ENCODE data around the gene ANKRD52. TPM values are rescaled to one million over a fixed set of nuclear protein-coding genes. Genes with fewer than 3 reads are reported as not detected.
"Not testable (repeated sequence)": the region's sequence is repeated elsewhere in the genome, so short reads cannot be mapped to it uniquely, and the experiment has no call there.

ANKRD52 gene
- total RNA-seq, 1 donor from 2014 or later, result 66.0 TPM

DNA sequence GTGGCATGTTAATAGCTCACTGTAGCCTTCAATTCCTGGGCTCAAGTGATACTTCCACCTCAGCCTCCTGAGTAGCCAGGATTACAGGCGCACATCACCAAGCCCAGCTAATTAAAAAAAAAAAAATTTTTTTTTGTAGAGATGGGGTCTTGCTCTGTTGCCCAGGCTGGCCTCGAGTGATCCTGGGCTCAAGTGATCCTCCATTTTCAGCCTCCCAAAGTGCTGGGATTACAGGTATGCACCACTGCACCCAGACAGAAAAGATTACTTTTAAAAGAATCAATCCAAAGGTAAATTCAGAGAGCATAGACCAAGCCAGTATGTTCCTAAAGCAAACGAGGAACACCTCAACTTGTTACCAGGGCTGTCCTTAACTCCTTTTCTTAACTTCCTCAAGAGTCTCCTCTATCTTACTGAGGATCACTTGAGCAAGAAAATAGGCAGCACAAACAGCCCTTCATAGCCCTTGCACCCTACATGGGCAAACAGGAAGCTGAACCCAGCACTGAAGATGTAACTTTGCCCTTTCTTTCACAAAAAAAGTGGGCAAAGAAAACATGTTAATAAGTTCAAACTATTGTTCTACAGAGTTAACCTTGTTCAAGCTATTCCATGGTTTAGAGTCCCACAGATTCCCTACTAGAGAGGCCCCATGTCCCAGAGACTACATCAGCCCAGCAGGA lies 30.7 kb upstream of the ANKRD52 start:
- H3K36me3 Mint-ChIP-seq (ENCODE audit: low read depth), result peaks cover 44% of the 10 kb centered on the region
- H3K4me1 Mint-ChIP-seq (ENCODE audit: low read depth), result peaks cover 20% of the 10 kb centered on the region
- H3K4me3 Mint-ChIP-seq (ENCODE audit: low read depth), result no peak overlapping the region
- H3K27ac Mint-ChIP-seq, result no peak overlapping the region
- no peaks in the 10 kb centered on the region for H3K9me3 Mint-ChIP-seq
- no peaks in the 10 kb centered on the region for H3K27me3 Mint-ChIP-seq (ENCODE audit: low read depth)
- DNase-seq (ENCODE audit: low spot score), result no peak
- intact Hi-C loops (cut with micrococcal nuclease), result no loop called here

DNA sequence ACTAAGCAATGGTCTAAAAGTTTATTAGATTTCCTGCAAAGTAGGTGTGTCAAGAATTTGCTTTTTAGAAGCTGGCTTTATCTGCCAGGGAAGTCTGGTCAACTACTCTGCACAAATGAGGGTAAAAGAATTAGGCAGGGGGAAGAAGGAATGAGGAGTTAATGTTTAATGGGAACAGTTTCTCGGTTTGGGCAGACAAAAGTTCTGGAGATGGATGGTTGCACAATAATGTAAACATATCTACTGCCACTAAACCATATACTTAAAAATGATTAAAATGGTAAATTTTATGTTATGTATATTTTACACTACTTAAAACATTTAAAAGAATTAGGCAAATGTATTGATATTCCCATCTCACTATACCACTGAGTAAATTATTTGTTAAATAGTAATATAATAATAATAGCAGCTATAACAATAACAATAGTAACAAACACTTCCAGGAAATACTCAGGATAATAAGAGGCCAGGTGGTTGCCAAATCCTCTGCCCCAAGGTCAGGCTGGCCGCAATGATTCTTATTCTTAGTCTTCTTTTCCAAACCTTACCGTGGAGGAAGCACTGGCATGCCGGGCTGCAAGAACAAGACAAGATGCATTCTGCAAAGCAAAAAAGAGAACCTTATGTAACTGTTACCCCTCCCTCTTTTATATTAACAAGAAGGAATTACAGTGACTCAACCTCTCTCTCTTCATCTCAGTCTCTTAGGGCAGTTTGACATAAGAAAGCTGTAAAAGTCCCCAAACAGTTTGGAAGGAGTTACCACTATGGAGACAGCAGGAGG lies 28.1 kb upstream of the ANKRD52 start:
- H3K4me3 Mint-ChIP-seq (ENCODE audit: low read depth), result no peak overlapping the region
- intact Hi-C loops (cut with micrococcal nuclease), result no loop called here
- peaks cover 61% of the 10 kb centered on the region for H3K36me3 Mint-ChIP-seq (ENCODE audit: low read depth)
- no peaks in the 10 kb centered on the region for H3K9me3 Mint-ChIP-seq
- no peak for DNase-seq (ENCODE audit: low spot score)
- no peak overlapping the region for H3K27ac Mint-ChIP-seq
- no peaks in the 10 kb centered on the region for H3K27me3 Mint-ChIP-seq (ENCODE audit: low read depth)
- peaks cover 5% of the 10 kb centered on the region for H3K4me1 Mint-ChIP-seq (ENCODE audit: low read depth)

GRCh38 chr12:56284263-56284662 lies 26.1 kb upstream of the ANKRD52 start:
- H3K4me1 Mint-ChIP-seq (ENCODE audit: low read depth); H3K9me3 Mint-ChIP-seq; H3K27ac Mint-ChIP-seq; H3K27me3 Mint-ChIP-seq (ENCODE audit: low read depth); DNase-seq (ENCODE audit: low spot score); intact Hi-C loops (cut with micrococcal nuclease); H3K4me3 Mint-ChIP-seq (ENCODE audit: low read depth): not testable (repeated sequence)
- H3K36me3 Mint-ChIP-seq (ENCODE audit: low read depth), result peaks cover 62% of the 10 kb centered on the region

GRCh38 chr12:56282579-56282978 lies 24.4 kb upstream of the ANKRD52 start:
- Mint-ChIP-seq H3K4me3 (ENCODE audit: low read depth) (no peak overlapping the region), H3K4me1 (ENCODE audit: low read depth) (no peaks in the 10 kb centered on the region), H3K27me3 (ENCODE audit: low read depth) (no peaks in the 10 kb centered on the region), H3K9me3 (no peaks in the 10 kb centered on the region), H3K27ac (no peak overlapping the region), H3K36me3 (ENCODE audit: low read depth) (peaks cover 63% of the 10 kb centered on the region)
- DNase-seq (ENCODE audit: low spot score), result no peak
- intact Hi-C loops (cut with micrococcal nuclease), result no loop called here

DNA sequence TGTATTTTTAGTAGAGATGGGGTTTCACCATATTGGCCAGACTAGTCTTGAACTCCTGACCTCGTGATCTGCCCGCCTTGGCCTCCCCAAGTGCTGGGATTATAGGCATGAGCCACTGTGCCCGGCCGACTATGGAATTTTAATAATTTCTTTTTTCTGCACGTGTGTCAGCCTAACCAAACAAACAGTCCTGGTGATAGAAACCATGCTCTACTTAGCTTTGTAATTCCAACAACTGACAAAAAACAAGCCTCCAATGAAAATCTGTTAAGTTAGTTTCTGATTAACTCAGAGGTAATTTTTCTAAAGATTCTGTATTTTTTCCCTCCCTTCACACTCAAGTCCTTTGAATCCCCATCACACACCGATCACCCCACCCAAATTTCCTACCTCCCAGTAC lies 23.8 kb upstream of the ANKRD52 start:
- no peaks in the 10 kb centered on the region for H3K4me1 Mint-ChIP-seq (ENCODE audit: low read depth)
- no peak for DNase-seq (ENCODE audit: low spot score)
- H3K9me3 Mint-ChIP-seq, result no peaks in the 10 kb centered on the region
- intact Hi-C loops (cut with micrococcal nuclease), result no loop called here
- no peaks in the 10 kb centered on the region for H3K27me3 Mint-ChIP-seq (ENCODE audit: low read depth)
- H3K27ac Mint-ChIP-seq, result no peak overlapping the region
- no peak overlapping the region for H3K4me3 Mint-ChIP-seq (ENCODE audit: low read depth)
- H3K36me3 Mint-ChIP-seq (ENCODE audit: low read depth), result peaks cover 63% of the 10 kb centered on the region

DNA sequence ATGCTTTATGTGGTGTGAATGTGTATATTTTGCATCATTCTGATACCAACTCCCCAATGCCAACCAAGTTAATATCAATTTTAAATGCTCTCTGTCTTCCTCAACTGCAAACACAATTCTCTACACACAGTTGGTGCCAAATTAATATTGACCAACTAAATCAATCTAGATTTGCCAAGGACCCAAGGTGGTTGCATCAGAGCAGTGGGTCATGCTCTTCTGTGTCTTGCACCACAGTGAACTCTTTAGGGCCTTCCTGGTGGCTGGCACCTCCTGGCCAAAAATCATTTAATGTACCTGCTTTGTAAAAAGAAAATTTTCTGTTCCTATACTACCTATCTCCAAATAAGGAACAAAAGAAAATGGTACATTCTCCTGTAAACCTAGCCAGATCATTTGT lies 22.7 kb upstream of the ANKRD52 start:
- H3K27ac Mint-ChIP-seq, result no peak overlapping the region
- DNase-seq (ENCODE audit: low spot score), result no peak
- no peaks in the 10 kb centered on the region for H3K4me1 Mint-ChIP-seq (ENCODE audit: low read depth)
- intact Hi-C loops (cut with micrococcal nuclease), result no loop called here
- H3K9me3 Mint-ChIP-seq, result no peaks in the 10 kb centered on the region
- H3K27me3 Mint-ChIP-seq (ENCODE audit: low read depth), result no peaks in the 10 kb centered on the region
- no peak overlapping the region for H3K4me3 Mint-ChIP-seq (ENCODE audit: low read depth)
- peaks cover 59% of the 10 kb centered on the region for H3K36me3 Mint-ChIP-seq (ENCODE audit: low read depth)

GRCh38 chr12:56278905-56279304 lies 20.7 kb upstream of the ANKRD52 start:
- DNase-seq (ENCODE audit: low spot score), result no peak
- intact Hi-C loops (cut with micrococcal nuclease), result no loop called here
- H3K9me3 Mint-ChIP-seq, result no peaks in the 10 kb centered on the region

GRCh38 chr12:56274299-56274698 lies 16.1 kb upstream of the ANKRD52 start:
- Mint-ChIP-seq H3K27me3 (ENCODE audit: low read depth) (no peaks in the 10 kb centered on the region), H3K4me3 (ENCODE audit: low read depth) (no peak overlapping the region), H3K27ac (no peak overlapping the region), H3K36me3 (ENCODE audit: low read depth) (peaks cover 52% of the 10 kb centered on the region), H3K4me1 (ENCODE audit: low read depth) (no peaks in the 10 kb centered on the region), H3K9me3 (no peaks in the 10 kb centered on the region)
- DNase-seq (ENCODE audit: low spot score), result no peak
- intact Hi-C loops (cut with micrococcal nuclease), result no loop called here

More at GRCh38 chr12:56278905-56279304, 20.7 kb upstream of the ANKRD52 start:
- Mint-ChIP-seq H3K4me1 (ENCODE audit: low read depth) (no peaks in the 10 kb centered on the region), H3K27me3 (ENCODE audit: low read depth) (no peaks in the 10 kb centered on the region), H3K27ac (no peak overlapping the region), H3K36me3 (ENCODE audit: low read depth) (peaks cover 63% of the 10 kb centered on the region), H3K4me3 (ENCODE audit: low read depth) (no peak overlapping the region)

GRCh38 chr12:56272468-56272867 lies 14.3 kb upstream of the ANKRD52 start:
- peaks cover 44% of the 10 kb centered on the region for H3K36me3 Mint-ChIP-seq (ENCODE audit: low read depth)

GRCh38 chr12:56271031-56271430 lies 12.8 kb upstream of the ANKRD52 start:
- no peak for DNase-seq (ENCODE audit: low spot score)
- no peak overlapping the region for H3K4me3 Mint-ChIP-seq (ENCODE audit: low read depth)
- no peak overlapping the region for H3K27ac Mint-ChIP-seq
- intact Hi-C loops (cut with micrococcal nuclease), result no loop called here
- peaks cover 15% of the 10 kb centered on the region for H3K4me1 Mint-ChIP-seq (ENCODE audit: low read depth)
- no peaks in the 10 kb centered on the region for H3K9me3 Mint-ChIP-seq
- peaks cover 41% of the 10 kb centered on the region for H3K36me3 Mint-ChIP-seq (ENCODE audit: low read depth)
- H3K27me3 Mint-ChIP-seq (ENCODE audit: low read depth), result no peaks in the 10 kb centered on the region

More at GRCh38 chr12:56272468-56272867, 14.3 kb upstream of the ANKRD52 start:
- H3K4me3 Mint-ChIP-seq (ENCODE audit: low read depth); H3K27ac Mint-ChIP-seq; H3K27me3 Mint-ChIP-seq (ENCODE audit: low read depth); DNase-seq (ENCODE audit: low spot score); H3K9me3 Mint-ChIP-seq; H3K4me1 Mint-ChIP-seq (ENCODE audit: low read depth); intact Hi-C loops (cut with micrococcal nuclease): not testable (repeated sequence)

DNA sequence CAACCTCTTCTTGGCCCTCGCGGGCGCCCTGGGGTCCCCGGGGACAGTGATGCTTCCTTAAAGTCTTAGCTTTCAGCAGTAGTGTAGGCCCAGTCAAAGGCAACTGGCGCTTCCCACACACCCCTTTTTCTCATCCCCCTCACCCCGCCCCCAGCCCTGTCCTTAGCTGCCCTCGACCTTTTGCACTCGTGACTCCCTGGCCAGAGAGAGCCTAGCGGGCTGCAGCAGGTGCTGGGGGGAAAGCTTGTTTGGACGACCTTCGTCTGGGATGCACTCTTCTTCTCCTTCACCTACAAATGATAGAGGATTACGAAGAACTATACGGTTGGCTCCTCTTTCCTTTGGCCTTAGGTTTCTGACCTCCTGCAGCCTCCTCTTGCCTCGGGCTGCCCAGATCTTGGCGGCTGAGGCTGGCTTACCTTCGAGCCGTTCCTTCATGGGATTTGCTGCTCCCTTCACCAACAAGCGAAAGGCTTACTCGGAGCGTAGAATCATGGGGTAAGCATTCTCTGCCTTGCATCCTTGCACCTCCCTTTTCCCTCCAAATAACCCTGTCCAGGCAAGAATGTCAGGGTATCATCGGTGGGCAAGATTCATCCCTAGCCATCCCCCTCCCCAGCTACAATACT lies 9.4 kb upstream of the ANKRD52 start:
- Mint-ChIP-seq H3K4me1 (ENCODE audit: low read depth) (peaks cover 17% of the 10 kb centered on the region), H3K4me3 (ENCODE audit: low read depth) (peak overlapping the region; percentile 79), H3K36me3 (ENCODE audit: low read depth) (peaks cover 19% of the 10 kb centered on the region), H3K9me3 (no peaks in the 10 kb centered on the region), H3K27ac (peak overlapping the region; percentile 36), H3K27me3 (ENCODE audit: low read depth) (no peaks in the 10 kb centered on the region)
- intact Hi-C loops (cut with micrococcal nuclease), result loop anchor here (1.0 to 2.0 kb wide), 3 partner anchors 33 to 75 kb away; partner anchors contain the start of genes CS and NABP2
- no peak for DNase-seq (ENCODE audit: low spot score)

DNA sequence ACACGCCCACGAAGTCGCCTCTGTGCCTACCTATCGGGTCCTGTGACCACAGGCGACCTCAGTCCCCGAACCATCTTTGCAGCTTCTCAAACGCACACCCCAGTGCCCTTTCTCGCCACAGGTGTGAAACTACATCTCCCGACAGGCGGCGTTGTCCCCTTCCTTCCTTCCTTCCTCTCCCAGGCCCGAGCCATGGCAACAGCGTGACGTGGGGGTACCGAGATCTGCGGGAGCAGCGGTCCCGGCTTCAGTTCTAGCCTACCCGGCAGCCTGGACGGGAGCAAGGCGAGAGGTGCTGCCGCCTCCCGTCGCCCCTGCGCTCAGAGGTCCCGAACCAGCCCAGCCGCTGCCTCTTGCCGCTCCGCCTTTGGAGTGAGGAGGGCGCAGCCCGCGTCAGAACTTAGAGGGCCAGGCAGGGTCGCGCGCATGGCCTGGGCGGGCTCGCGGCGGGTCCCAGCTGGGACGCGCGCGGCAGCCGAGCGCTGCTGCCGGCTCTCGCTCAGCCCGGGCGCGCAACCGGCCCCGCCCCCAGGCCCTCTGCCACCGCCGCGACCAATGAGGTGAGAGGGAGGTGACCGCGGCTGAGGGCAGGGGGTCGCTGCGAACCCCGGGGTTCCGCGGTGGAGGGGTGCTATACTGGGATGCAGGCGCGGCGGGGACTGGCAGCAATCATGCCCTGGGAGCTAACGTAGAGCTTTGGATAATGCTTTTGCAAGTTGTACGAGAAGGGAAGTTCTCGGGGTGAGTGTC lies 8.7 kb upstream of the ANKRD52 start, which contains the start of gene COQ10A:
Gene COQ10A (plus strand): TSS at position 250 of the 750 bp plus-strand sequence. CDS start 177 bp downstream, at position 427.
- peak; percentile 85 for DNase-seq (ENCODE audit: low spot score)
- Mint-ChIP-seq H3K36me3 (ENCODE audit: low read depth) (peaks cover 12% of the 10 kb centered on the region), H3K4me1 (ENCODE audit: low read depth) (peaks cover 17% of the 10 kb centered on the region), H3K4me3 (ENCODE audit: low read depth) (peak within 1 kb of the TSS; percentile 96), H3K9me3 (no peaks in the 10 kb centered on the region), H3K27ac (peak within 1 kb of the TSS; percentile 87), H3K27me3 (ENCODE audit: low read depth) (no peaks in the 10 kb centered on the region)
- intact Hi-C loops (cut with micrococcal nuclease), result loop anchor here (1.0 to 2.0 kb wide), 4 partner anchors 33 to 74 kb away; partner anchors contain the start of genes CS and NABP2
